Suprapubic skin (tissue), 4 donors: ENCODE data around the gene ESR2. TPM values are rescaled to one million over a fixed set of nuclear protein-coding genes. Genes with fewer than 3 reads are reported as not detected.

ENCODE experiments used
- DNase-seq, 2 donors: peaks; one replicate each; pipeline ENCODE4 v3.0.0-alpha.2; 2019; ENCODE audit warnings: low spot score in 2 of 2
- H3K27ac ChIP-seq: fragments of 200-600 bp; sonication (generic); one replicate; pipeline ENCODE4 v1.5.1; 2019
- H3K27me3 ChIP-seq: fragments of 200-600 bp; sonication (generic); one replicate; pipeline ENCODE4 v1.5.1; 2019
- H3K36me3 ChIP-seq: fragments of 200-600 bp; sonication (generic); one replicate; pipeline ENCODE4 v1.5.1; 2019
- H3K4me1 ChIP-seq: fragments of 200-600 bp; sonication (generic); one replicate; pipeline ENCODE4 v1.5.1; 2019
- H3K4me3 ChIP-seq: fragments of 200-600 bp; sonication (generic); one replicate; pipeline ENCODE4 v1.5.1; 2019; ENCODE audit warnings: mild to moderate bottlenecking
- H3K9me3 ChIP-seq: fragments of 200-600 bp; sonication (generic); one replicate; pipeline ENCODE4 v1.5.1; 2019
- EP300 ChIP-seq: sonication (generic); formaldehyde crosslinking; IDR thresholded peaks from one replicate; pipeline ENCODE4 v1.6.1; 2017; ENCODE audit warnings: antibody characterized with exemption
- POLR2A ChIP-seq, 2 donors: fragments of 450-650 bp; IDR thresholded peaks; one replicate each; pipeline ENCODE4 v1.6.1; 2017; ENCODE audit warnings: antibody characterized with exemption in 2 of 2, mild to moderate bottlenecking in 2 of 2, moderate library complexity in 2 of 2
- POLR2AphosphoS5 ChIP-seq, 3 donors: sonication (generic); formaldehyde crosslinking; IDR thresholded peaks; one replicate each; pipeline ENCODE4 v1.6.1; 2017; ENCODE audit warnings: antibody characterized with exemption in 3 of 3
- WGBS: methylation state at CpG from one replicate; pipeline ENCODE4 v1.1.5; 2018; 5-methylcytosine and 5-hydroxymethylcytosine counted together
- total RNA-seq, 4 donors: library from RNA; depleted of rRNA; stranded (reverse); fragments of >200 nt; gene quantifications; one replicate each; pipeline ENCODE4 v1.1.0, GENCODE V29; 2016
- TF ChIP-seq, protein P1 (sequence below), 2 donors: fragments of 200-600 bp in 1 of 2; fragments of 450-650 bp in 1 of 2; sonication (generic) in 1 of 2; IDR thresholded peaks; one replicate each; pipeline ENCODE4 v1.5.1; 2016 to 2019; ENCODE audit warnings: antibody characterized with exemption in 2 of 2, mild to moderate bottlenecking in 1 of 2, moderate library complexity in 1 of 2

The ESR2 gene
- total RNA-seq: 1 to 10 TPM in 2 of 4 donors, under 1 TPM in 1, not detected in 1; 0.38 to 1.4 (median 1.1) TPM

DNA sequence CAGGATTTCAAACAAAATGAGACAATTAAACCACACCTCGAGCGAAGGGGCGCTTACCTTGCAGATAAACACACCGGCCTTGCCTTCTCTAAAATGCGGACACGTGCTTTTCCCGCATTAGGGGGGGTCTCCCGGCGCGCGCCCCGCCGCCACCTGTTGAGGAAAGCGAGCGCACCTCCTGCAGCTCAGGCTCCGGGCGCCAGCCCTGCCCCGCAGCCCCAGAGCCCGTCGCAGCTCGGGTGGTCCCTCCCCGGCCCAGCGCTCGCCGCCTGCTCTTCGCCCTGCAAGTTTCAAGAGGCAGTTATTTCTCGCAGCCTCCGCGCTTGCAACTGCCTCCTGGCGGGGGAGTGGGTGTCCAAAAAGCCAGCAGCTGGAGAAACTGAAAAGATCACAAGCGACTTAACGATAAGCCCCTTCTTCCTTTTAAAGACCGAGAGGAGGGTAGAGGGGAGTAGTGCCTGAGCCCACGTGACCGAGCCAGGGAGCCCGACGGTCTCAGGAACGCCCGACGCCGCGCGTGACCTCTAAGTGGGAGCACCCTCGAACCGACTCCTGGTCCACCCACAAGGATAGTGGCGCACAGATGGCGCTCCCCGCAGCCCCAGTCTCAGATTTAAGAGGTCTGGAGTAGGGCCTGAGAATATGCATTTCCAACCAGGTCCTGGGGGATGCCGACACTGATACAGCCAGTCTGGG is at the start of gene ESR2:
Gene ESR2 (minus strand): TSS at position 396 of the 696 bp plus-strand sequence. CDS start 11,386 bp downstream, outside the sequence.
- H3K4me1 ChIP-seq: peaks cover 18% of the 10 kb centered on the region
- no peaks in the 10 kb centered on the region for H3K36me3 ChIP-seq
- H3K27ac ChIP-seq: no peak within 1 kb of the TSS
- peaks cover 40% of the 10 kb centered on the region for H3K27me3 ChIP-seq
- H3K9me3 ChIP-seq: no peaks in the 10 kb centered on the region
- no peak for DNase-seq
- TF ChIP-seq POLR2AphosphoS5 (IDR thresholded peaks at IDR 0.05) (no peak), EP300 (no peak), POLR2A (IDR thresholded peaks at IDR 0.05) (no peak)
- TF ChIP-seq, protein P1, sequence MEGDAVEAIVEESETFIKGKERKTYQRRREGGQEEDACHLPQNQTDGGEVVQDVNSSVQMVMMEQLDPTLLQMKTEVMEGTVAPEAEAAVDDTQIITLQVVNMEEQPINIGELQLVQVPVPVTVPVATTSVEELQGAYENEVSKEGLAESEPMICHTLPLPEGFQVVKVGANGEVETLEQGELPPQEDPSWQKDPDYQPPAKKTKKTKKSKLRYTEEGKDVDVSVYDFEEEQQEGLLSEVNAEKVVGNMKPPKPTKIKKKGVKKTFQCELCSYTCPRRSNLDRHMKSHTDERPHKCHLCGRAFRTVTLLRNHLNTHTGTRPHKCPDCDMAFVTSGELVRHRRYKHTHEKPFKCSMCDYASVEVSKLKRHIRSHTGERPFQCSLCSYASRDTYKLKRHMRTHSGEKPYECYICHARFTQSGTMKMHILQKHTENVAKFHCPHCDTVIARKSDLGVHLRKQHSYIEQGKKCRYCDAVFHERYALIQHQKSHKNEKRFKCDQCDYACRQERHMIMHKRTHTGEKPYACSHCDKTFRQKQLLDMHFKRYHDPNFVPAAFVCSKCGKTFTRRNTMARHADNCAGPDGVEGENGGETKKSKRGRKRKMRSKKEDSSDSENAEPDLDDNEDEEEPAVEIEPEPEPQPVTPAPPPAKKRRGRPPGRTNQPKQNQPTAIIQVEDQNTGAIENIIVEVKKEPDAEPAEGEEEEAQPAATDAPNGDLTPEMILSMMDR (IDR thresholded peaks at IDR 0.05): no peak
- 5% methylated on average over 20 of the region's 49 CpGs for WGBS
- H3K4me3 ChIP-seq: peak within 1 kb of the TSS; percentile 45

GRCh38 chr14:64340560-64341196 is 46.5 kb upstream of the ESR2 start:
- TF ChIP-seq, protein P1 (IDR thresholded peaks at IDR 0.05): no peak
- TF ChIP-seq POLR2A (IDR thresholded peaks at IDR 0.05) (no peak), POLR2AphosphoS5 (IDR thresholded peaks at IDR 0.05) (no peak), EP300 (no peak)
- H3K27ac ChIP-seq: no peak overlapping the region
- DNase-seq: no peak
- H3K4me3 ChIP-seq: no peak overlapping the region
- peaks cover 14% of the 10 kb centered on the region for H3K4me1 ChIP-seq
- no peaks in the 10 kb centered on the region for H3K27me3 ChIP-seq
- no peaks in the 10 kb centered on the region for H3K36me3 ChIP-seq
- H3K9me3 ChIP-seq: no peaks in the 10 kb centered on the region
- 95% methylated on average over 8 of the region's 8 CpGs for WGBS

DNA sequence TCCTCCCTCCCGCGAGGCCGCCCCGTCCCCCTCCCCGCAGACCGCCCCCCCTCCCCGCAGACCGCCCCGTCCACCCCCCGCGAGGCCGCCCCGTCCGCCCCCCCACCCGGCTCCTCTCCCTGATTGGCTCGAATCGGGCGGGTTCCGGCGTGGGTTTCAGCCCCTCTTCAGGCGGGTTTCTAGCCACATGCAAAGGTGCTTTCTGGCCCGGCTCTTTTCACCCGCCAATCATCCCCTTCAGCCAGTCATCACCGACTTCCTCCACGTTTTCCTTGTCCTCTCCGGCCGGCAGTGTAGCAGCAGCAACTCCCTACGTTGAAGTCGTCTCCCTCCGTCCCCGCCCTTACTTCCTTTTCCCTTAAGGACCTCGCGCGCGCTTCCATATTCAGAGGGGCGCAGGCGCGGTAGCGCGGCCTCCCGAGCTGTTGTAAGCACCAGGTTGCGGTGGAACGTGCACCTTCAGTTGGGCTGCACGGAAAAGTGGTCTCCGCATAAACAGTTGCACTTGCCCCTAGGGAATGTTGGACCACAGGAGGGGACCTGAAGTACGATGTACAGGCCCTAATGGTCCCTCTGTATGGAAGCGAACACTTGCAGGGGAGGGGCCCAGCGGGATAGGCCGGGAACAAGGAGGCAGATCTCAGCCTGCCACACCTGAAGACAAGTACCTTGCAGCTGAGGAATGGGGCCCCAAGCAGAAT is 44.6 kb upstream of the ESR2 start:
- WGBS: 1% methylated on average over 29 of the region's 49 CpGs
- DNase-seq: peak; percentile 94 to 95

DNA sequence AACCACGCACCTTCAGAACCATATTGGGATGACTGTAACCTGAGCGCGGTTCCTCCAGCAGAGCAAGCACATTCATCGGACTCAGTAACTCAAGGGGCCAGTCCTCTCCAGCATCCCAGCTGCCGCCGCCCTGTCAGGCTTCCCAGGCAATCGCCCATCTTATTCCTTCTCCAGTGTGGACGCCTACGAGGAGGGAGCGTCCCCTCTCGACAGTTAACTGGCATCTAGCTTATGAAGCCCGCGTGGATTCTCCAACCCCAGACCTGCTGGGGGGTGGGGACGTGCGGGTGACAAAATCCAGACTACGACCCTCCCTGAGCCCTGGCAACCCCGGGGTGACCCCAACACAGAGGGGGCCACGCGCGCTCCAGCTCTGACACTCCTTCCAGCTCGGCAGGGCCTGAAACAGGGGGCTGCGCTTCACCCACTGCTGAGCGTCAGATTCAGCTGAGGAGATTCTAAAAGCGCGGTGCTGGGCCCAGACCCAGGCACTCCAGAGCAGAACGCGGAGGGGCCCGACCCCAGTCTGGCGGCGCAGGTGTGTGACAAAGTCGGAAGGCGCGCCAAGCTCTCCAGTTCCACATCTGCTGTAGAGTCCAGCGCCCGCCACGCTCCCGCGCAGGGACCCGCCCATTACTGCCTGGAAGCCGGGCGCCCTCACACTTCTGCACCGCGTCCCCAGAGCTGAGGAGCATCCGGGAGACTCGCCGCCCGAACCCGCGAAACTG is 43.9 kb upstream of the ESR2 start:
- H3K27ac ChIP-seq: peak overlapping the region; percentile 81
- peak; percentile 85 to 87 for DNase-seq
- H3K27me3 ChIP-seq: no peaks in the 10 kb centered on the region
- no peaks in the 10 kb centered on the region for H3K36me3 ChIP-seq
- peak overlapping the region; percentile 84 for H3K4me3 ChIP-seq
- H3K9me3 ChIP-seq: no peaks in the 10 kb centered on the region
- WGBS: under 1% methylated on average over 36 of the region's 49 CpGs
- peaks cover 14% of the 10 kb centered on the region for H3K4me1 ChIP-seq
- no peak for TF ChIP-seq EP300

More for the DNA sequence above, 44.6 kb upstream of the ESR2 start:
- no peaks in the 10 kb centered on the region for H3K9me3 ChIP-seq
- peak overlapping the region; percentile 81 for H3K27ac ChIP-seq
- TF ChIP-seq POLR2AphosphoS5 (IDR thresholded peaks at IDR 0.05): peak in 1 of 3 donors; percentile 31
- TF ChIP-seq, protein P1 (IDR thresholded peaks at IDR 0.05): no peak
- TF ChIP-seq EP300: no peak
- peak in 1 of 2 donors; percentile 42 for TF ChIP-seq POLR2A (IDR thresholded peaks at IDR 0.05)
- peaks cover 14% of the 10 kb centered on the region for H3K4me1 ChIP-seq
- H3K27me3 ChIP-seq: no peaks in the 10 kb centered on the region
- H3K4me3 ChIP-seq: peak overlapping the region; percentile 84
- no peaks in the 10 kb centered on the region for H3K36me3 ChIP-seq

DNA sequence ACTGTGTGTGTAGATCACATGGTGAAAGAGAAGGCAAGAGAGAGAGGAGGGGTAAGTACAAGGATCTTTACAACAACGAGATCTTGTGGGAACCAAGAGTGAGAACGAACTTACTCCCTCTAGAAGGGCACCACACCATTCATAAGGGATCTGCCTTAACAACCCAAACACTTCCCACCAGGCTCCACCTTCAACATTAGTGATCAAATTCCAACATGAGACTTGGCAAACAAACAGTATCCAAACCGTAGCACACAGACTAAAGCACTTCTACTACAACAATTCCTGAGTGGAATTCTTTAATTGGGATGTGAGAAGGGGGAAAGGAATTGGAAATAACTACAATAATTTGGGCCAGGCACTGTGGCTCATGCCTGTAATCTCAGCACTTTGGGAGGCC is 35.0 kb upstream of the ESR2 start:
- Histone ChIP-seq H3K27me3 (no peaks in the 10 kb centered on the region), H3K4me1 (no peaks in the 10 kb centered on the region), H3K36me3 (no peaks in the 10 kb centered on the region), H3K9me3 (no peaks in the 10 kb centered on the region), H3K27ac (no peak overlapping the region), H3K4me3 (no peak overlapping the region)
- no peak for DNase-seq
- no peak for TF ChIP-seq POLR2AphosphoS5 (IDR thresholded peaks at IDR 0.05)
- no peak for TF ChIP-seq EP300
- TF ChIP-seq, protein P1 (IDR thresholded peaks at IDR 0.05): no peak
- no peak for TF ChIP-seq POLR2A (IDR thresholded peaks at IDR 0.05)
- WGBS: 75% methylated on average over 3 of the region's 3 CpGs
